ENCODE results near the gene KHNYN.
"Not testable (repeated sequence)": the region's sequence is repeated elsewhere in the genome, so short reads cannot be mapped to it uniquely, and the experiment has no call there.

The KHNYN gene

DNA sequence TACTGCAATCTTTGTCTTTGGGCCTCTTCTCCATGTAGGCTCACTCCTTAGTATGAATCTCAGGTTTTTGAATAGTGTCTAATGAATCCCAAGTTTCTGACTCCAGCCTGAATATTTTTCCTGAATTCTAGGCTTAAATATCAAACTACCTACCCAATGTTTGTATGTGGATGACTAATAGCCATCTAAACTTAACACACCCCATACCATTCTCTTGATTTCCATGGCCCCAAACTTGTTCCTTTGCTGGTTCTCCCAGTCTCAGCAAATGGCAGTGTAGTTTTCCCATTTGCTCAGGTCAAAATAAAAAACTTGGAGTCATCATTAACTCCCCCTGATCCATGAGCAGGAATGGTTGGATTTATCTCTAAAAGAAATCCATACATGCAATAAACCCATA is 31.6 kb downstream of the KHNYN start:
- no peak for TF ChIP-seq CTCF (IDR thresholded peaks at IDR 0.05; ENCODE audit: borderline replicate concordance, control extremely low read depth, extremely low read depth, insufficient read depth, missing control alignments)
- in situ Hi-C loops (cut with MboI; ENCODE audit: low sequenced_read_pairs, unreplicated experiment) = no loop called here
- DNase-seq (ENCODE audit: low spot score) = no peak

- TF ChIP-seq CTCF (IDR thresholded peaks at IDR 0.05; ENCODE audit: borderline replicate concordance, control extremely low read depth, extremely low read depth, insufficient read depth, missing control alignments) = no peak
- no peak for DNase-seq (ENCODE audit: low spot score)
- in situ Hi-C loops (cut with MboI; ENCODE audit: low sequenced_read_pairs, unreplicated experiment) = no loop called here
Measured at GRCh38 chr14:24463017-24463883, 33.5 kb downstream of the KHNYN start.

DNA sequence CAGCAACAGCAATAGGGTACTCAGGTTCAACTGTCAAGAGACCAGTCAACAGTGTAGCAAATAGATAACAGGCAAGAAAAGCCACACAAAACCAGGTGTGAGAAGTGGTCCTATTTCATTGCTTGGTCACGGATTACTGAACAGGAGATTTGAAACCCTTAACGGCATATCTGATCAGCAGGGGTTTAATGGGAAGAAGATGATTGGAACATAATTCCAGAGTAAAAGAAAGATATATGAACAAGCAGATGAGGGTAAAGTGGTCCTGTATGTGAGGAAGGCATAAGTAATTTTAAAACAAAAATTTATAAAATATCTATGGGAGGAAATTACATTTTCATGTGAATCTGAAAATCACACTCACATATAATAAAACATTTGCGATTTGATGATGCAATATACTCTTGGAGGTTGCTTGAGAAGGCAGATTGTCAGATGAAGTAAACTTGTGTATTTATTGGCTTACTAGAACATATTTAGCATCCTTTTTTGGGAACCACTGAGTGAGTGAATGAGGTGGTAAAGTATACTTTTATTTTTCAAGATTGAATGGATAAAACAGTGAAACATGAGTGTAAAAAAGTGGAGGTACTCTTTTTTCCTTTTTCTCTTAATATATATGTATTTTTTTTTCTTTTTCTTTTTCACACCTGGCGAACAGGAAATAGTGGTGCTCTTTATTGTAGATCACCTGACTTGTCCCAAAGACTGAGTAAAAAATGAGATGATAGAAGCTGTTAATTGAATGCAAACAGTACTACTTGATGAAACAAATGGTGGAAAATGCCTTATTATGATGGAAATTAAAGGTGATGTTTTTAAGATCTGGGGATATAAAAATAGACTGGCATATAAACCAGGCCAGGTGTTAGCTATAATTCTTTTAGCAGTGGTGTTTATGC is 34.4 kb downstream of the KHNYN start:
- no peak for TF ChIP-seq CTCF (IDR thresholded peaks at IDR 0.05; ENCODE audit: borderline replicate concordance, control extremely low read depth, extremely low read depth, insufficient read depth, missing control alignments)
- in situ Hi-C loops (cut with MboI; ENCODE audit: low sequenced_read_pairs, unreplicated experiment) = no loop called here
- DNase-seq (ENCODE audit: low spot score) = no peak

DNA sequence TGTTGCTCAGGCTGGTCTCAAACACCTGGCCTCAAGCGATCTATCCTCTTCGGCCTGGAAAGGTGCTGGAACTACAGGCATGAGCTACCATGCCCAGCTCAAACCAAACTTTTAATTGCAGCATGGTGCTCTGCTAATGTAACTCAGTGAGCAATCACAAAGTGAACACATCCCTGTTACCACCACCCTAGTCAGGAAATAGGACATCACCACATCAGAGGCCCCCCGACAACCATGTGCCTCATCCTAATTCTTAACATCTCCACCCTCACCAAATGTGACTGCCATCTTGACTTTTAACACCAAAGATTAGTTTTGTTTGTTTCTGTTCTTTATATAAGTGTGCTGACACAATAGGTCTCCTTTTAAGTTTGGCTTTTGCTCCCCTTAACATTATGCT is 35.6 kb downstream of the KHNYN start:
- in situ Hi-C loops (cut with MboI; ENCODE audit: low sequenced_read_pairs, unreplicated experiment) = no loop called here
- no peak for DNase-seq (ENCODE audit: low spot score)
- no peak for TF ChIP-seq CTCF (IDR thresholded peaks at IDR 0.05; ENCODE audit: borderline replicate concordance, control extremely low read depth, extremely low read depth, insufficient read depth, missing control alignments)

DNA sequence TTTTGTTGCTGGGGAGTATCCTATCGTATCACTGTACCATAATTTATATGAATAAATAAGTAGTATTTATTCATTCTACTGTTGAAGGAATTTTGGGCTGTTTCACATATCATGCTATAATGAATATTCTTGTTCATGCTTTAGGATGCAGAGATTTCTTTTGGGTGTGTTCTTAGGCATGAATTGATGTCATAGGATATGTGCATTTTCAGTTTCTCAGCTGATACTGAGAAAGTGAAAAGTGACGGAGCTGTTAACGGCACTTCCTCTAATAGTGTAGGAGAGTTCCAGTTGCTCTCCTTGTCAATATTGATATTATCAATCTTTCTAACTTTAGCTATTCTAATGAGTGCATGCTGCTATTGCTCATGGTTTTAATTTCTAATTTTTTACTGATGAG is 36.1 kb downstream of the KHNYN start:
- no peak for DNase-seq (ENCODE audit: low spot score)
- TF ChIP-seq CTCF (IDR thresholded peaks at IDR 0.05; ENCODE audit: borderline replicate concordance, control extremely low read depth, extremely low read depth, insufficient read depth, missing control alignments) = no peak
- in situ Hi-C loops (cut with MboI; ENCODE audit: low sequenced_read_pairs, unreplicated experiment) = no loop called here

- DNase-seq (ENCODE audit: low spot score); in situ Hi-C loops (cut with MboI; ENCODE audit: low sequenced_read_pairs, unreplicated experiment): not testable (repeated sequence)
Measured at GRCh38 chr14:24470450-24470849, 40.7 kb downstream of the KHNYN start.

DNA sequence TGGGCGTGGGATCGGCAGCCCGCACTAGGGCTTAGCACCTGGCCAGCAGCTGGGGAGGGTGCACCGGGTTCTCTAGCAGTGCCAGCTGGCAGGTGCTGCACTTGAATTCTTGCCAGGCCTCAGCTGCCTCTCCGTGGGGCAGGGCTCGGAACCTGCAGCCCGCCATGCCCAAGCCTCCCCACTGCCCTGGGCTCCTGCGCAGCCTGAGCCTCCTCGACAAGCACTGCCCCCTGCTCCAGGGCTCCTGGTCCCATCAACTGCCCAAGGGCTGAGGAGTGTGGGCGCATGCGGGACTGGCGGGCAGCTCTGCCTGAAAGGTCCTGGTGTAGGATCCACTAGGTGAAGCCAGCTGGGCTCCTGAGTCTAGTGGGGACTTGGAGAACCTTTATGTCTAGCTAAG is 43.5 kb downstream of the KHNYN start:
- no peak for DNase-seq (ENCODE audit: low spot score)
- no peak for TF ChIP-seq CTCF (IDR thresholded peaks at IDR 0.05; ENCODE audit: borderline replicate concordance, control extremely low read depth, extremely low read depth, insufficient read depth, missing control alignments)
- in situ Hi-C loops (cut with MboI; ENCODE audit: low sequenced_read_pairs, unreplicated experiment) = no loop called here
